HEK293 (cell line): ENCODE results near the gene NMNAT2.

Experiments
- CTCF ChIA-PET: fragments of 350-600 bp; formaldehyde crosslinking; extraction: SDS; loops from one replicate; lab custom pipeline; 2021; ENCODE audit warnings: antibody characterized with exemption; lab: Yijun Ruan, JAX
- POLR2A ChIA-PET: fragments of 300-600 bp; formaldehyde crosslinking; extraction: SDS; loops from one replicate; lab custom pipeline; 2020; ENCODE audit warnings: antibody characterized with exemption, inconsistent platforms; lab: Yijun Ruan, JAX
- H3K27ac ChIP-seq: fragments of 200-500 bp; sonication (Bioruptor generic); 2 replicates; pipeline ENCODE4 v1.5.1; 2014; ENCODE audit warnings: low read depth, low read length, control low read depth, inconsistent platforms; ENCODE audit errors: extremely low read depth
- H3K36me3 ChIP-seq, 2 experiments: fragments of 200-500 bp in 1 of 2; sonication (Bioruptor generic) in 1 of 2; 1 replicate in 1 of 2; 2 replicates in 1 of 2; pipeline ENCODE4 v1.5.1; 2014 to 2017; ENCODE audit warnings: inconsistent platforms in 2 of 2, low read length in 2 of 2; ENCODE audit not compliant: control insufficient read depth in 2 of 2, insufficient read depth in 1 of 2
- H3K4me1 ChIP-seq: fragments of 200-500 bp; sonication (Bioruptor generic); 2 replicates; pipeline ENCODE4 v1.5.1; 2014; ENCODE audit warnings: mild to moderate bottlenecking, low read length, inconsistent platforms; ENCODE audit not compliant: control insufficient read depth, insufficient read depth
- H3K4me3 ChIP-seq: 2 replicates; pipeline ENCODE4 v1.5.1; 2011; ENCODE audit warnings: low read depth, mild to moderate bottlenecking, control low read depth, low read length, moderate library complexity
- H3K9me3 ChIP-seq: fragments of 200-500 bp; sonication (Bioruptor generic); 2 replicates; pipeline ENCODE4 v1.5.1; 2014; ENCODE audit warnings: low read depth, low read length, inconsistent platforms; ENCODE audit not compliant: control insufficient read depth, insufficient read depth
- BCL11A ChIP-seq: fragments of 450-650 bp; formaldehyde crosslinking; IDR thresholded peaks from 2 replicates; pipeline ENCODE4 v1.5.1; 2016; ENCODE audit warnings: low read depth, missing biosample characterization, missing genetic modification characterization
- KLF1 ChIP-seq: fragments of 450-650 bp; formaldehyde crosslinking; IDR thresholded peaks from 2 replicates; pipeline ENCODE4 v1.5.1; 2016; ENCODE audit warnings: missing biosample characterization, missing genetic modification characterization
- KLF8 ChIP-seq: fragments of 450-650 bp; formaldehyde crosslinking; IDR thresholded peaks from 2 replicates; pipeline ENCODE4 v1.5.1; 2016; ENCODE audit warnings: missing biosample characterization, missing genetic modification characterization
- KLF9 ChIP-seq: fragments of 450-650 bp; formaldehyde crosslinking; IDR thresholded peaks from 2 replicates; pipeline ENCODE4 v1.5.1; 2016; ENCODE audit warnings: missing biosample characterization, missing genetic modification characterization, low read depth
- MEIS1 ChIP-seq: sonication (generic); formaldehyde crosslinking; IDR thresholded peaks from 2 replicates; pipeline ENCODE4 v1.8.1; 2022; ENCODE audit warnings: missing genetic modification reagents, mild to moderate bottlenecking, borderline replicate concordance
- PRDM1 ChIP-seq: fragments of 450-650 bp; formaldehyde crosslinking; IDR thresholded peaks from 2 replicates; pipeline ENCODE4; 2016; ENCODE audit warnings: missing biosample characterization, missing genetic modification characterization
- REPIN1 ChIP-seq: fragments of 450-650 bp; formaldehyde crosslinking; IDR thresholded peaks from 2 replicates; pipeline ENCODE4 v1.5.1; 2017; ENCODE audit warnings: missing biosample characterization, missing genetic modification characterization, low read depth
- SCRT1 ChIP-seq: fragments of 450-650 bp; formaldehyde crosslinking; IDR thresholded peaks from 2 replicates; pipeline ENCODE4 v1.5.1; 2016; ENCODE audit warnings: missing biosample characterization, missing genetic modification characterization, borderline replicate concordance
- TCF7L2 ChIP-seq: IDR thresholded peaks from 2 replicates; pipeline ENCODE4 v1.6.1; 2011; ENCODE audit warnings: low read depth, mild to moderate bottlenecking, inconsistent platforms, low read length, moderate library complexity, borderline replicate concordance
- TRIM28 ChIP-seq: IDR thresholded peaks from 2 replicates; pipeline ENCODE4 v1.6.1; 2011; ENCODE audit warnings: low read length, control low read depth, borderline replicate concordance
- ZNF10 ChIP-seq: fragments of 450-650 bp; formaldehyde crosslinking; IDR thresholded peaks from 2 replicates; pipeline ENCODE4 v1.5.1; 2017; ENCODE audit warnings: missing biosample characterization, missing genetic modification characterization
- ZNF112 ChIP-seq: fragments of 450-650 bp; formaldehyde crosslinking; IDR thresholded peaks from 2 replicates; pipeline ENCODE4 v1.5.0; 2017; ENCODE audit warnings: missing biosample characterization, missing genetic modification characterization
- ZNF133 ChIP-seq: fragments of 450-650 bp; formaldehyde crosslinking; IDR thresholded peaks from 2 replicates; pipeline ENCODE4 v1.5.1; 2016; ENCODE audit warnings: missing biosample characterization, missing genetic modification characterization
- ZNF157 ChIP-seq: fragments of 450-650 bp; formaldehyde crosslinking; IDR thresholded peaks from 2 replicates; pipeline ENCODE4 v1.5.1; 2016; ENCODE audit warnings: missing biosample characterization, missing genetic modification characterization
- ZNF24 ChIP-seq: fragments of 450-650 bp; formaldehyde crosslinking; IDR thresholded peaks from 2 replicates; pipeline ENCODE4 v1.5.1; 2016; ENCODE audit warnings: missing biosample characterization, missing genetic modification characterization
- ZNF341 ChIP-seq: fragments of 450-650 bp; formaldehyde crosslinking; IDR thresholded peaks from 2 replicates; pipeline ENCODE4; 2016; ENCODE audit warnings: low read depth, missing biosample characterization, missing genetic modification characterization
- ZNF501 ChIP-seq: fragments of 450-650 bp; formaldehyde crosslinking; IDR thresholded peaks from 2 replicates; pipeline ENCODE4 v1.5.1; 2016; ENCODE audit warnings: missing biosample characterization, missing genetic modification characterization
- ZNF529 ChIP-seq: fragments of 450-650 bp; formaldehyde crosslinking; IDR thresholded peaks from 2 replicates; pipeline ENCODE4 v1.5.1; 2017; ENCODE audit warnings: missing genetic modification characterization, missing biosample characterization; ENCODE audit not compliant: insufficient replicate concordance
- ZNF558 ChIP-seq: fragments of 450-650 bp; formaldehyde crosslinking; IDR thresholded peaks from 2 replicates; pipeline ENCODE4 v1.5.1; 2016; ENCODE audit warnings: missing biosample characterization, missing genetic modification characterization
- ZNF670 ChIP-seq: fragments of 450-650 bp; formaldehyde crosslinking; IDR thresholded peaks from 2 replicates; pipeline ENCODE4 v1.5.1; 2016; ENCODE audit warnings: missing biosample characterization, missing genetic modification characterization, low read depth
- ZNF707 ChIP-seq: fragments of 450-650 bp; formaldehyde crosslinking; IDR thresholded peaks from 2 replicates; pipeline ENCODE4 v1.5.1; 2016; ENCODE audit warnings: missing biosample characterization, missing genetic modification characterization
- ZSCAN30 ChIP-seq: fragments of 450-650 bp; IDR thresholded peaks from 2 replicates; pipeline ENCODE4 v1.5.1; 2018; ENCODE audit warnings: missing biosample characterization, mild to moderate bottlenecking, missing genetic modification characterization, moderate library complexity
- TF ChIP-seq, protein P1 (sequence below): fragments of 450-650 bp; formaldehyde crosslinking; IDR thresholded peaks from 2 replicates; pipeline ENCODE4 v1.5.1; 2016; ENCODE audit warnings: missing biosample characterization, missing genetic modification characterization
- TF ChIP-seq, protein P2 (sequence below): fragments of 450-650 bp; formaldehyde crosslinking; IDR thresholded peaks from 2 replicates; pipeline ENCODE4 v1.5.1; 2016; ENCODE audit warnings: missing biosample characterization, missing genetic modification characterization
- TF ChIP-seq, protein P3 (sequence below): fragments of 450-650 bp; formaldehyde crosslinking; conservative IDR thresholded peaks from 2 replicates; pipeline ENCODE4 v1.5.1; 2016; ENCODE audit warnings: low read depth, missing biosample characterization, missing genetic modification characterization

The NMNAT2 gene

DNA sequence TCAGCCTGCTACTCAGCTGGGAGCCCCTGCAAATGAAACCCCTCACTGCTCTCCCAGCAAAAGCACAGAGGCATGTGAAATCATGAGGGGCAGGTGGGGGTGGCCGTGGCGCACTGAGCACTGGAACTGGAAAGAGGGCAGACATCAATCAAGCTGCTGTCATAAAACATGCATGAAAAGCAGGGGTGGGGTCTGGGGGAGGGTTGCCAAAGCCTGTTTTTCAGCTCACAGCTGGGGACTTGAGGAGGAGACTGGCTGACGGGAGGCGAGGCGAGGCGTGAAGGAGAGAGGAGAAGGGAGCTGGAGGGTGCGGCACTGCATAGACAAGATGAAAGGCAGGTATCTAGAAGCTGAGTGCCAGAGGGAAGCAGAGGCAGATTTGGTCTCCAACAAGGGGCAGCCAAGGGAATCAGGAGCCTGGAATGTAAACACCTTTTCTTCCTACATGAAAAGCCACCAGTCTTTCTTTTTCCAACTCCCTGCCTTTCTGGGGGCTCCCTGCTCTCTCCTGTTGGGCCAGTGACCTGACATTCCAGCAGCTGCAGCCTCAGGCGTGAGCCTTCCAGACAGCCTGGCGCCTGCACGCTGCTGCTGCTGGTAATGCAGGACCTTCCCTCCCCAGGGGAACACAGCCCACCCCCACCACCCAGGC is 87.0 kb downstream of the NMNAT2 start:
- Histone ChIP-seq H3K27ac (no peak overlapping the region), H3K9me3 (no peaks in the 10 kb centered on the region), H3K36me3 (no peaks in the 10 kb centered on the region), H3K4me3 (no peak overlapping the region), H3K4me1 (no peaks in the 10 kb centered on the region)
- ChIA-PET POLR2A (no interaction called here), CTCF (no interaction called here)
- TF ChIP-seq KLF1 (no peak), TCF7L2 (peak; percentile 80), ZNF558 (tag by site-specific recombination) (no peak), TRIM28 (peak; percentile 55; the same call in 1 of the 2 replicates)

DNA sequence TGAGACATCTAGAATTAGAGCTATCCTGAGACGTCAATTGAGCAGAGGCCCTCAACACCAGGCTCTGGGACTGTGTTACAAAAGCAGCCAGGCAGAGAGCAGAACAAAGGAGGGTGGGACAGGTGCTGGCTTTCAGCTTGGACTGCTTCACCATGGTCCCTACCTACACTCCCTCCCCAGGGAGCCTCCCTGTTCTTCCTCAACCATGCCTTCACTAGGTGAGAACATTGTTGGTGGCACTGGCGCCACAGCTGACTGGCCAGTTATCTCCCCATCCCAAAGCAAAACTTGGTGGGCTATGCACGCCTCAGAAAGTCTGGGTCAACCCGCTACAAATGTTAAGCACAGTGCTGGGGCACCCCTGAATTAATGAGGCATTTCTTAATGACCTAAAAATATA is 87.8 kb downstream of the NMNAT2 start:
- ChIA-PET CTCF (interaction anchor here (0.8 kb wide), 1 partner anchor 49 kb away, joined by 3 read pairs; no protein-coding TSS in a partner anchor), POLR2A (no interaction called here)
- Histone ChIP-seq H3K9me3 (no peaks in the 10 kb centered on the region), H3K27ac (no peak overlapping the region), H3K4me1 (no peaks in the 10 kb centered on the region), H3K36me3 (no peaks in the 10 kb centered on the region), H3K4me3 (no peak overlapping the region)
- TF ChIP-seq, protein P1, sequence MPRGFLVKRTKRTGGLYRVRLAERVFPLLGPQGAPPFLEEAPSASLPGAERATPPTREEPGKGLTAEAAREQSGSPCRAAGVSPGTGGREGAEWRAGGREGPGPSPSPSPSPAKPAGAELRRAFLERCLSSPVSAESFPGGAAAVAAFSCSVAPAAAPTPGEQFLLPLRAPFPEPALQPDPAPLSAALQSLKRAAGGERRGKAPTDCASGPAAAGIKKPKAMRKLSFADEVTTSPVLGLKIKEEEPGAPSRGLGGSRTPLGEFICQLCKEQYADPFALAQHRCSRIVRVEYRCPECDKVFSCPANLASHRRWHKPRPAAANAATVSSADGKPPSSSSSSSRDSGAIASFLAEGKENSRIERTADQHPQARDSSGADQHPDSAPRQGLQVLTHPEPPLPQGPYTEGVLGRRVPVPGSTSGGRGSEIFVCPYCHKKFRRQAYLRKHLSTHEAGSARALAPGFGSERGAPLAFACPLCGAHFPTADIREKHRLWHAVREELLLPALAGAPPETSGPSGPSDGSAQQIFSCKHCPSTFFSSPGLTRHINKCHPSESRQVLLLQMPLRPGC = no peak
- TF ChIP-seq REPIN1 (tag by site-specific recombination) (no peak), PRDM1 (tag by site-specific recombination) (no peak), KLF8 (tag by site-specific recombination) (no peak), ZNF24 (tag by site-specific recombination) (no peak), KLF9 (no peak), SCRT1 (tag by site-specific recombination) (no peak), ZNF670 (tag by site-specific recombination) (no peak)
- TF ChIP-seq, protein P2, sequence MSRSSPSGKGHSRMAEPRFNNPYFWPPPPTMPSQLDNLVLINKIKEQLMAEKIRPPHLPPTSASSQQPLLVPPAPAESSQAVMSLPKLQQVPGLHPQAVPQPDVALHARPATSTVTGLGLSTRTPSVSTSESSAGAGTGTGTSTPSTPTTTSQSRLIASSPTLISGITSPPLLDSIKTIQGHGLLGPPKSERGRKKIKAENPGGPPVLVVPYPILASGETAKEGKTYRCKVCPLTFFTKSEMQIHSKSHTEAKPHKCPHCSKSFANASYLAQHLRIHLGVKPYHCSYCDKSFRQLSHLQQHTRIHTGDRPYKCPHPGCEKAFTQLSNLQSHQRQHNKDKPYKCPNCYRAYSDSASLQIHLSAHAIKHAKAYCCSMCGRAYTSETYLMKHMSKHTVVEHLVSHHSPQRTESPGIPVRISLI (tag by site-specific recombination) = no peak

DNA sequence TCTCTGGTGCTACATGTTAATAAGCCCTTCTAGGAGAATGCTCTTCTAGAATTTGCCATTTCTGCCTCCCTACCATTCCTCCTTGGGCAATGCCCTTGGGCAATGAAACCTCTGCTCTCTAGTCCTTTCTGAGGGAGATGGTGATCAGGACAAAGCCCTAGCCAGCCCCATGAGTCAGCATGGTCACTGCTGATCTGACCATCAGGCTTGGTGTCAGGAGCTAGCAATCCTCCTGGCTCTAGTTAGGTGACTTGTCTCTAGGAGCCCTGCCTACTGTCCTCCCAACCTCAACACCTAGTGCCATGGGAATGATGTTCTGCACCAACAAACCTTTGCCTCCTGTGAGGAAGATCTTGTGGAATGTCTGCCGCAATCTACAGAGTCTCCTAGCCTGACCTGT is 89.8 kb downstream of the NMNAT2 start:
- Histone ChIP-seq H3K9me3 (no peaks in the 10 kb centered on the region), H3K4me1 (no peaks in the 10 kb centered on the region), H3K27ac (no peak overlapping the region), H3K4me3 (no peak overlapping the region), H3K36me3 (no peaks in the 10 kb centered on the region)
- POLR2A ChIA-PET = no interaction called here
- CTCF ChIA-PET = no interaction called here
- TF ChIP-seq MEIS1 (CRISPR knock-in tag) (no peak), ZSCAN30 (no peak), ZNF157 (tag by site-specific recombination) (no peak), ZNF341 (tag by site-specific recombination) (no peak), ZNF501 (tag by site-specific recombination) (no peak), ZNF529 (tag by site-specific recombination) (no peak), ZNF10 (no peak), ZNF133 (tag by site-specific recombination) (no peak), ZNF112 (tag by site-specific recombination) (no peak), ZNF707 (tag by site-specific recombination) (no peak), BCL11A (tag by site-specific recombination) (no peak)
- TF ChIP-seq, protein P3, sequence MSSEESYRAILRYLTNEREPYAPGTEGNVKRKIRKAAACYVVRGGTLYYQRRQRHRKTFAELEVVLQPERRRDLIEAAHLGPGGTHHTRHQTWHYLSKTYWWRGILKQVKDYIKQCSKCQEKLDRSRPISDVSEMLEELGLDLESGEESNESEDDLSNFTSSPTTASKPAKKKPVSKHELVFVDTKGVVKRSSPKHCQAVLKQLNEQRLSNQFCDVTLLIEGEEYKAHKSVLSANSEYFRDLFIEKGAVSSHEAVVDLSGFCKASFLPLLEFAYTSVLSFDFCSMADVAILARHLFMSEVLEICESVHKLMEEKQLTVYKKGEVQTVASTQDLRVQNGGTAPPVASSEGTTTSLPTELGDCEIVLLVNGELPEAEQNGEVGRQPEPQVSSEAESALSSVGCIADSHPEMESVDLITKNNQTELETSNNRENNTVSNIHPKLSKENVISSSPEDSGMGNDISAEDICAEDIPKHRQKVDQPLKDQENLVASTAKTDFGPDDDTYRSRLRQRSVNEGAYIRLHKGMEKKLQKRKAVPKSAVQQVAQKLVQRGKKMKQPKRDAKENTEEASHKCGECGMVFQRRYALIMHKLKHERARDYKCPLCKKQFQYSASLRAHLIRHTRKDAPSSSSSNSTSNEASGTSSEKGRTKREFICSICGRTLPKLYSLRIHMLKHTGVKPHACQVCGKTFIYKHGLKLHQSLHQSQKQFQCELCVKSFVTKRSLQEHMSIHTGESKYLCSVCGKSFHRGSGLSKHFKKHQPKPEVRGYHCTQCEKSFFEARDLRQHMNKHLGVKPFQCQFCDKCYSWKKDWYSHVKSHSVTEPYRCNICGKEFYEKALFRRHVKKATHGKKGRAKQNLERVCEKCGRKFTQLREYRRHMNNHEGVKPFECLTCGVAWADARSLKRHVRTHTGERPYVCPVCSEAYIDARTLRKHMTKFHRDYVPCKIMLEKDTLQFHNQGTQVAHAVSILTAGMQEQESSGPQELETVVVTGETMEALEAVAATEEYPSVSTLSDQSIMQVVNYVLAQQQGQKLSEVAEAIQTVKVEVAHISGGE = no peak
